Osteoblast (primary cell): ENCODE data around the gene ZEB2. TPM values are rescaled to one million over a fixed set of nuclear protein-coding genes. Genes with fewer than 3 reads are reported as not detected.

ENCODE experiments used
- DNase-seq: peaks from one replicate; pipeline ENCODE4 v3.0.0; 2011; ENCODE audit warnings: low spot score, mixed read lengths; ENCODE audit not compliant: insufficient read length; ENCODE audit errors: missing footprints
- H2AFZ ChIP-seq: 2 replicates; pipeline ENCODE4 v1.6.0; 2011; ENCODE audit warnings: mild to moderate bottlenecking, low read length
- H3K27ac ChIP-seq: 2 replicates; pipeline ENCODE4 v1.5.1; 2011; ENCODE audit warnings: mild to moderate bottlenecking, low read depth, low read length, moderate library complexity
- H3K27me3 ChIP-seq: 2 replicates; pipeline ENCODE4 v1.6.0; 2012; ENCODE audit warnings: mild to moderate bottlenecking, control low read depth, inconsistent platforms, low read length, moderate library complexity; ENCODE audit not compliant: insufficient read depth
- H3K36me3 ChIP-seq: 2 replicates; pipeline ENCODE4 v1.5.1; 2011; ENCODE audit warnings: mild to moderate bottlenecking, low read length, control low read depth, moderate library complexity; ENCODE audit not compliant: insufficient read depth
- H3K4me1 ChIP-seq: 2 replicates; pipeline ENCODE4 v1.5.1; 2011; ENCODE audit warnings: mild to moderate bottlenecking, low read length, control low read depth, moderate library complexity; ENCODE audit not compliant: insufficient read depth
- H3K4me2 ChIP-seq: 2 replicates; pipeline ENCODE4 v1.6.0; 2011; ENCODE audit warnings: mild to moderate bottlenecking, low read length; ENCODE audit not compliant: insufficient read depth
- H3K4me3 ChIP-seq: fragments of 200-600 bp; sonication (generic); 3 replicates; pipeline ENCODE4 v1.5.1; 2012; ENCODE audit warnings: mild to moderate bottlenecking, low read length, inconsistent platforms; ENCODE audit not compliant: insufficient read depth
- H3K79me2 ChIP-seq: 2 replicates; pipeline ENCODE4 v1.6.0; 2012; ENCODE audit warnings: mild to moderate bottlenecking, low read length, control low read depth, inconsistent platforms; ENCODE audit not compliant: insufficient read depth
- H3K9me3 ChIP-seq: 2 replicates; pipeline ENCODE4 v1.5.1; 2011; ENCODE audit warnings: low read depth, low read length, control low read depth
- H4K20me1 ChIP-seq: 2 replicates; pipeline ENCODE4 v1.6.0; 2012; ENCODE audit warnings: mild to moderate bottlenecking, low read length, control low read depth; ENCODE audit not compliant: insufficient read depth
- total RNA-seq: library from RNA; depleted of rRNA; stranded (reverse); fragments of >200 nt; gene quantifications from 2 replicates; pipeline ENCODE4 v1.2.3, GENCODE V29; 2012
- TF ChIP-seq, protein P1 (sequence below): IDR thresholded peaks from 2 replicates; pipeline ENCODE4 v1.5.1; 2011; ENCODE audit warnings: mild to moderate bottlenecking, low read depth, low read length, moderate library complexity; ENCODE audit errors: extremely low read depth

The ZEB2 gene
- total RNA-seq, 1 donor, result 119 TPM

- H2AFZ ChIP-seq, result no peak overlapping the region
These were observed 4.7 kb downstream of the ZEB2 start for GRCh38 chr2:144515099-144515695.

GRCh38 chr2:144514616-144515091 lies 5.3 kb downstream of the ZEB2 start:
- Histone ChIP-seq H3K9me3 (no peaks in the 10 kb centered on the region), H3K4me3 (peak overlapping the region; percentile 95), H3K4me2 (peak overlapping the region; percentile 83), H3K79me2 (peaks cover 98% of the 10 kb centered on the region), H3K36me3 (no peaks in the 10 kb centered on the region), H4K20me1 (no peaks in the 10 kb centered on the region), H3K27me3 (no peaks in the 10 kb centered on the region), H3K4me1 (peaks cover 55% of the 10 kb centered on the region), H3K27ac (peak overlapping the region; percentile 93), H2AFZ (no peak overlapping the region)
- no peak for DNase-seq
- TF ChIP-seq, protein P1, sequence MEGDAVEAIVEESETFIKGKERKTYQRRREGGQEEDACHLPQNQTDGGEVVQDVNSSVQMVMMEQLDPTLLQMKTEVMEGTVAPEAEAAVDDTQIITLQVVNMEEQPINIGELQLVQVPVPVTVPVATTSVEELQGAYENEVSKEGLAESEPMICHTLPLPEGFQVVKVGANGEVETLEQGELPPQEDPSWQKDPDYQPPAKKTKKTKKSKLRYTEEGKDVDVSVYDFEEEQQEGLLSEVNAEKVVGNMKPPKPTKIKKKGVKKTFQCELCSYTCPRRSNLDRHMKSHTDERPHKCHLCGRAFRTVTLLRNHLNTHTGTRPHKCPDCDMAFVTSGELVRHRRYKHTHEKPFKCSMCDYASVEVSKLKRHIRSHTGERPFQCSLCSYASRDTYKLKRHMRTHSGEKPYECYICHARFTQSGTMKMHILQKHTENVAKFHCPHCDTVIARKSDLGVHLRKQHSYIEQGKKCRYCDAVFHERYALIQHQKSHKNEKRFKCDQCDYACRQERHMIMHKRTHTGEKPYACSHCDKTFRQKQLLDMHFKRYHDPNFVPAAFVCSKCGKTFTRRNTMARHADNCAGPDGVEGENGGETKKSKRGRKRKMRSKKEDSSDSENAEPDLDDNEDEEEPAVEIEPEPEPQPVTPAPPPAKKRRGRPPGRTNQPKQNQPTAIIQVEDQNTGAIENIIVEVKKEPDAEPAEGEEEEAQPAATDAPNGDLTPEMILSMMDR, result no peak

More at GRCh38 chr2:144515099-144515695, 4.7 kb downstream of the ZEB2 start:
- Histone ChIP-seq H3K27ac (peak overlapping the region; percentile 93), H3K4me3 (peak overlapping the region; percentile 95), H3K4me1 (peaks cover 50% of the 10 kb centered on the region), H3K9me3 (no peaks in the 10 kb centered on the region), H3K4me2 (peak overlapping the region; percentile 83), H3K27me3 (no peaks in the 10 kb centered on the region), H3K79me2 (peaks cover 96% of the 10 kb centered on the region), H3K36me3 (no peaks in the 10 kb centered on the region), H4K20me1 (no peaks in the 10 kb centered on the region)
- no peak for DNase-seq
- TF ChIP-seq, protein P1, result no peak

- H2AFZ ChIP-seq, result no peak overlapping the region
- peaks cover 66% of the 10 kb centered on the region for H3K4me1 ChIP-seq
These were observed 6.4 kb downstream of the ZEB2 start for GRCh38 chr2:144513388-144514101.

More at GRCh38 chr2:144513388-144514101, 6.4 kb downstream of the ZEB2 start:
- Histone ChIP-seq H3K4me3 (peak overlapping the region; percentile 95), H3K27ac (peak overlapping the region; percentile 93), H3K36me3 (no peaks in the 10 kb centered on the region), H3K9me3 (no peaks in the 10 kb centered on the region), H3K4me2 (peak overlapping the region; percentile 83), H3K27me3 (no peaks in the 10 kb centered on the region), H3K79me2 (peaks cover 98% of the 10 kb centered on the region), H4K20me1 (no peaks in the 10 kb centered on the region)
- TF ChIP-seq, protein P1, result no peak
- peak; percentile 81 for DNase-seq
